Skin epidermis (tissue), 12 donors: ENCODE data around the gene KCNK15.

Experiments used
- H3K27ac ChIP-seq, 21 experiments: fragments of 200-600 bp; sonication (generic) in 11 of 21; one replicate each; pipeline ENCODE4 v1.5.0; 2020; ENCODE audit warnings: mild to moderate bottlenecking in 3 of 21, inconsistent platforms in 2 of 21, moderate library complexity in 2 of 21
- H3K4me3 ChIP-seq, 7 experiments: fragments of 200-600 bp; sonication (generic) in 2 of 7; one replicate each; pipeline ENCODE4 v1.5.0; 2020; ENCODE audit warnings: inconsistent platforms in 2 of 7, mild to moderate bottlenecking in 2 of 7, moderate library complexity in 1 of 7

The KCNK15 gene

DNA sequence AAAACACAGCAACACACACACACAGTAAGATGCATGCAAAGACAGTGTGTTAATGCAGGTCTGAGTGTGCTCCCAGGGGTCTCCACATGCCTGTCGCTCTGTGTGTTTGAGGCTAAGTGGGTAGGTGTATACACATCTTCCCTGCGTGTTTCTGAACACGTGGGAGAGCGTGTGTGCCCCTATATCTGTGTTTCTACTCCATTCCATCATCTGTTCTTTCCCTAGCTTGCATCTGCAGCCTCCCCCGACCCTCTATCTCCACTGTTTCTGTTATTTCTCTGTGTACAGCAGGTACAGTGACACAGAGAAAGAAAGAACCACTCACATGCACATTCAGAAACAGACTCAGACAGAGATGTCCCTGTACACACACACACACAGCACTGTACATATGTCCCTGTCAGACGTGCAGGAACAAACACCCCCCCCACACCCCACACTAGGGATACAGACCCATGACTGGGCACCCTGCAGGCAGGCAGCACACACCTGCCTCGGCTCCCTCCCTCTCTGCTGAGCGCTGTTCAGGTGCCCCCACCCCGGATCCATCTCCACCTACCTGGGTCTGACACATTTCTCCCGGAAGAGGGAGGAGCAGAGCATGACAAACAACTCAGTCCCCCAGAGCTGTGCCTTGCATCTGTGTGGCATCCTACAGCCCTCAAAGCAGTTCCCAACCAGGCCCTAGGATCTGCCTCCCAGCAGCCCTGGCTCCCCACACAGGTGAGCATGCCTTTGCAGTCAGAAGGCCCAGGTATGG, 27.6 kb downstream of the KCNK15 start:
- Histone ChIP-seq H3K4me3 (no peak overlapping the region), H3K27ac (no peak overlapping the region)

DNA sequence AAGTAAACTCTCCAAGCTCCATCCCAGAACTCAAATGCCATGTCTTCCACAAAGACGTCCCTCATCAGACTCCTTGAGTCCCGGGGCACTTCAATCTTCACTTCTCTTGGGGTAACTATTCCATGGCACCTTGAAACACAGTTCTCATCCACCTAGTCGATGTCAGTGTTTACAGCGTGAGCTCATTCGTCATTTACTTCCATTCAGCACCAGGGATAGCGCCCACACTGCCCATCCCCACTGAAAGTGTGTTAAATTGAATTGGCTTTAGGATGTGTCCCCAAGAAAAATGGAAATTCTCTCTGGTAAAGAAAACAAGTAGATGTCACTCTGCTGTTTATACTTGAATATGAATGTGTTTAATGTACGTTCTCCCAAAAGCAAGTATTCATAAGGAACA, 31.3 kb downstream of the KCNK15 start:
- Histone ChIP-seq H3K27ac (no peak overlapping the region), H3K4me3 (no peak overlapping the region)

DNA sequence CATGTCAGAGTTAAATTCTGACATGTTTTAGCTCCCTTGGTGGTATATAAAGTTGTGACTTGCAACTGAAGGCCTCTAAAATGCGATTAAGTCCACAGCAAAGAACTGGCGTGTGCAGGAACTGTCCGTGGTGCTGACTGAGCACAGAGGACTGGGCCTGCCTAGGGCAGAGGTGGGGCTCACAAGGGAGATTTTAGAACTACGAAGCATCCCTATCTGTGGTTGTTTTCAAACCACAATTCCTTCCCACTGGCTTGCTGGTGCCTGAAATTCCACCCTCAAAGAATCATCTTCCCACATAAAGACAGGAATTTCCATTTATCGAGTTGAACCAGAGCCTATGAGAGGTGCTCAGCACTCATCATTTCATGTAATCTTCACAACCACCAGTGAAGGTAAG, 34.6 kb downstream of the KCNK15 start:
- H3K4me3 ChIP-seq: no peak overlapping the region
- H3K27ac ChIP-seq: no peak overlapping the region

- Histone ChIP-seq H3K4me3 (no peak overlapping the region), H3K27ac (no peak overlapping the region)
Measured at GRCh38 chr20:44781118-44781517, 35.5 kb downstream of the KCNK15 start.

DNA sequence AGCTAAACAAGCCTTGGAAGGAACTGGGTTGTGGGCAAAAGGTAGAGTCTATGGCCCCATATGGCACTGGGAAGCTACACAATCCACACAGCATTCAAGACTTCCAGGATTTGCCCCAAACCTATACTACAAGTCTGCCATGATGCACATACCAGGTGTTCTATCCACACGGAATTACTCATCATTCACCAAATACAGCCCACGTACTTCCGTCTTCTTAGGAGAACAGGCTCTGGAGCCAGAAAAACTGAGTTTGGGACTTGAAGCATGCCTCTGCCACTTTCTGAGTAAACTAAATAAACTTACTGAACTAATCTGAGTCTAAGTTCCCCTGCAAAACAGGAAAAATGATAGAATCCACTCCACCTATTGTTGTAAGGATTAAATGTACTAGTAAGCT, 36.1 kb downstream of the KCNK15 start:
- no peak overlapping the region for H3K27ac ChIP-seq
- no peak overlapping the region for H3K4me3 ChIP-seq

GRCh38 chr20:44784688-44785087, 39.0 kb downstream of the KCNK15 start:
- Histone ChIP-seq H3K4me3 (no peak overlapping the region), H3K27ac (no peak overlapping the region)

DNA sequence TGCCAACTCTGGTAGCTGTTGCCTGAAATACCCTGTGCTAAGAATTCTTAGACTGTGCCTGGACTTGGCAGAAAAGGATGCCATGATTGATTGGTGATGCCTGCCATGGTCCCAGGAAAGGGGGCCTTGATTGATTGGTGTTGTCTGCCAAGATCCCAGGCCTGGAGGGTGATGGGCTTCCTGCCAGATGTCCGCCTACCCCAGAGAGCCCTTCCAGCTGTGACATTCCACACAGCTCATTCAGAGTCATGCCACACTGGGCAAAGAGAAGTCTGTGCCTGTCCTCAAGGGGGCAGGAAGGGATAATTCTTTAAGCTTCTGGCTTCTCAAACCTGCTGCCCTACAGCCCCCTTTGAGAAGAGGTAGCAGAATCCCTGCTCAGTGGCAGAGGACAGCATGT, 40.1 kb downstream of the KCNK15 start:
- no peak overlapping the region for H3K4me3 ChIP-seq
- H3K27ac ChIP-seq: no peak overlapping the region

- Histone ChIP-seq H3K4me3 (no peak overlapping the region), H3K27ac (no peak overlapping the region)
Measured at GRCh38 chr20:44787299-44787698, 41.6 kb downstream of the KCNK15 start.

- Histone ChIP-seq H3K27ac (no peak overlapping the region), H3K4me3 (no peak overlapping the region)
Measured at GRCh38 chr20:44788706-44789456, 43.2 kb downstream of the KCNK15 start.

GRCh38 chr20:44790638-44791393, 45.2 kb downstream of the KCNK15 start:
- no peak overlapping the region for H3K27ac ChIP-seq
- no peak overlapping the region for H3K4me3 ChIP-seq

DNA sequence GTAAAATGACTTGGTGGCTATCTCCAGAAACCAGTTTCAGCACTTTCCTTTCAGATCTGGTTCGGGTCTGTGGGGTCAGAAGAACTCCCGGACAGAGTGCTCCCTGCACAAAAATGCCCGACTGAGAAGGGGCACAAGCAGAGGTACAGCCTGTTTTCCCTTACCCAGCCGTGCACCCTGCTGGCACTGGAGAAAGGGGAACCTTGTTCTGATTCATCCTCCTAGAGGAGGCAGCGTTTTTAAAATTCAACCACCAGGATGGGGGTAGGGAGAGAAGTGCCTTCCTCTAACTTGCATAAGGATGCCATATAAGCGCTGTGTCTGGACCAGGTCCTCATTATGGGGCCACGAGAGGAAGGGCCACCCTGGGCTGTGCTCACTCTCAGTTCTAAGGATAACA, 47.1 kb downstream of the KCNK15 start:
- Histone ChIP-seq H3K4me3 (no peak overlapping the region), H3K27ac (no peak overlapping the region)

- H3K4me3 ChIP-seq: no peak overlapping the region
- H3K27ac ChIP-seq: no peak overlapping the region
Measured at GRCh38 chr20:44795836-44796235, 50.2 kb downstream of the KCNK15 start.

DNA sequence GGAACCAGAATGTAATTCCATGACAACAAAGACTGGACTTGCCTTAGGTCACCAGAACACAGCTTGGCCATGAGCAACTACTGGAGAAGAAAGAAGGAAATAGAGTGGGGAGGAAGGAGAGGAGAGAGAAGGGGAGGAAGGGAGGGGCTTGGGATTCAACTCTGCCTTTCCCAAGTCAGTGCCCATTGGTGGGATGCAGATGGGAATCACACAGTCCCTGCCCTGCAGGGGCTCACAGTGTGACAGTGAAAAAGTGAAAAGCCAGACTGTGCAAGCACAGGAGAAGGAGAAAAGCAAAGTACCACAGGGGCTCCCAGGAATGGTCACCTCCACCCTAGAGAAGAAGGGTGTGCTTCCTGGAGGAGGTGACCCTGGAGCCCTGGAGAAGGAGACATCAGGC, 50.6 kb downstream of the KCNK15 start:
- Histone ChIP-seq H3K27ac (no peak overlapping the region), H3K4me3 (no peak overlapping the region)

GRCh38 chr20:44796758-44797457, 51.2 kb downstream of the KCNK15 start:
- Histone ChIP-seq H3K27ac (no peak overlapping the region), H3K4me3 (no peak overlapping the region)

DNA sequence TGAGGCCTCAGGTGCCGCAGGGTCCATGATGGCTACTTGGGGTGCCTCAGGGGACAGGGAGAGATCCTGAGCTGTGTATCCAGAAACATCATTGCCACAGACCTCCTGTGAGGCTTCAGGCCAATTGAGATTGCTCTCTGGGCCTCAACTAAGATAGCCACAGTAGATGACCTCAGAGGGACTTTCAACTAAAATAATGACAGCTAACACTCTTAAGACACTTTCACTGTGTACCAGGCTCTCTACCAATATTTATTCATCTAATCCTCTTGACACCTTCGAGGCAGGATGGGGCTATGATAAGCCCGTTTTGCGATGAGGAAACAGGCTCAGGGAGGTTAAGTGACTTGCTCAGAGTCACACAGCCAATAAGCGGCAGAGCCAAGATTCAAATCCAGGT, 54.0 kb downstream of the KCNK15 start:
- Histone ChIP-seq H3K4me3 (no peak overlapping the region), H3K27ac (no peak overlapping the region)

DNA sequence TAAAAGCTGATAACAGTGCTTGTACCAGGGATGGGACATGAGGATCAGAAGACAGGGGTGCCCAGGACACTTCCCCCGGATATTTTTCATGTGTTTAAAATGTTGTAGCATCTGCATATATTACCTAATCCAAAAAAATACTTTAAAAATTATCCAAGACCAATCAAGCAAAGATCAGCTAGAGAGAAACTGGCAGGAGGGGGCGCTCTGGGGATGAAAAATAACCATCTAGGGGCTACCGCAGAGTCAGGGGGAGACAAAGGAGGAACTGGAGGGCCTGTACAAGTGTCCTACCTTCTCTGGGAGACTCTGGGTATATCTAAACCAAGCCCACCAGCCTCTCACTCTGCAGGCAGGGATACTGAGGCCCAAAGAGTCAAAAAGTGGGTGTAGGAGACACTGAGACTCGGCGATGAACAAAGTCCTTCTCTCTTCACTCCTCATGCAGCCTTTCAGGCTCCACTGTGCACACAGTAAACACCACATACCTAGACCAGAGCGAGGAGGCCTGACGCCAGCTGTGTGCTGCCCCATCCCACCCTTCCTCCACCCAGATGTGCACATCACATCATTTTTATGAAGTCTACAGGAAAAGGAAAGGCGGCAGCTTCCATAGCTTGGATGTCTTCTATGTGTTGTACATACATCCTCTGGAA, 54.9 kb downstream of the KCNK15 start:
- H3K4me3 ChIP-seq: no peak overlapping the region
- H3K27ac ChIP-seq: no peak overlapping the region
